ENCODE measurements around the gene SCN11A. TPM values are rescaled to one million over a fixed set of nuclear protein-coding genes. Genes with fewer than 3 reads are reported as not detected.

The SCN11A gene
- total and polyA plus RNA-seq, 2 of the 13 experiments (the other 11 are each of a cell fraction or from before 2014, with no cell fraction given), result 0.02 to 0.11 TPM

DNA sequence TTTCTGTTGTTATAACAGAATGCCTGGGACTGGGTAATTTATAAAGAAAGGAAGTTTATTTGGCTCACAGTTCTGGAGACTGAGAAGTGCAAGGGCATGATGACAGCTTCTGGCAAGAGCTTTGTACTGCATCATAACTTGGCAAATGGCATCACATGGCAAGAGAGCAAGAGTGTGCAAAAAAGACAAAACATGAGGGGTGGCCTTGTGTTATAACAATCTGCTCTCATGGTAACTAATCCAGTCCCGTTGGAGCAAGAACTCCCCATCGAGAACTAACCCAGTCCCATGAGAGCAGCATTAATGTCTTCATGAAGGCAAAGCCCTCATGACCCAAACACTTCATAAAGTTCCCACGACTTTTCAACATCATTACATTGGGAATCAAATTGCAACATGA, 23.2 kb downstream of the SCN11A start (continued):
- TF ChIP-seq, protein P1, sequence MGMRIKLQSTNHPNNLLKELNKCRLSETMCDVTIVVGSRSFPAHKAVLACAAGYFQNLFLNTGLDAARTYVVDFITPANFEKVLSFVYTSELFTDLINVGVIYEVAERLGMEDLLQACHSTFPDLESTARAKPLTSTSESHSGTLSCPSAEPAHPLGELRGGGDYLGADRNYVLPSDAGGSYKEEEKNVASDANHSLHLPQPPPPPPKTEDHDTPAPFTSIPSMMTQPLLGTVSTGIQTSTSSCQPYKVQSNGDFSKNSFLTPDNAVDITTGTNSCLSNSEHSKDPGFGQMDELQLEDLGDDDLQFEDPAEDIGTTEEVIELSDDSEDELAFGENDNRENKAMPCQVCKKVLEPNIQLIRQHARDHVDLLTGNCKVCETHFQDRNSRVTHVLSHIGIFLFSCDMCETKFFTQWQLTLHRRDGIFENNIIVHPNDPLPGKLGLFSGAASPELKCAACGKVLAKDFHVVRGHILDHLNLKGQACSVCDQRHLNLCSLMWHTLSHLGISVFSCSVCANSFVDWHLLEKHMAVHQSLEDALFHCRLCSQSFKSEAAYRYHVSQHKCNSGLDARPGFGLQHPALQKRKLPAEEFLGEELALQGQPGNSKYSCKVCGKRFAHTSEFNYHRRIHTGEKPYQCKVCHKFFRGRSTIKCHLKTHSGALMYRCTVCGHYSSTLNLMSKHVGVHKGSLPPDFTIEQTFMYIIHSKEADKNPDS (CRISPR knock-in tag; IDR thresholded peaks at IDR 0.05), result no peak
- TF ChIP-seq, protein P2, sequence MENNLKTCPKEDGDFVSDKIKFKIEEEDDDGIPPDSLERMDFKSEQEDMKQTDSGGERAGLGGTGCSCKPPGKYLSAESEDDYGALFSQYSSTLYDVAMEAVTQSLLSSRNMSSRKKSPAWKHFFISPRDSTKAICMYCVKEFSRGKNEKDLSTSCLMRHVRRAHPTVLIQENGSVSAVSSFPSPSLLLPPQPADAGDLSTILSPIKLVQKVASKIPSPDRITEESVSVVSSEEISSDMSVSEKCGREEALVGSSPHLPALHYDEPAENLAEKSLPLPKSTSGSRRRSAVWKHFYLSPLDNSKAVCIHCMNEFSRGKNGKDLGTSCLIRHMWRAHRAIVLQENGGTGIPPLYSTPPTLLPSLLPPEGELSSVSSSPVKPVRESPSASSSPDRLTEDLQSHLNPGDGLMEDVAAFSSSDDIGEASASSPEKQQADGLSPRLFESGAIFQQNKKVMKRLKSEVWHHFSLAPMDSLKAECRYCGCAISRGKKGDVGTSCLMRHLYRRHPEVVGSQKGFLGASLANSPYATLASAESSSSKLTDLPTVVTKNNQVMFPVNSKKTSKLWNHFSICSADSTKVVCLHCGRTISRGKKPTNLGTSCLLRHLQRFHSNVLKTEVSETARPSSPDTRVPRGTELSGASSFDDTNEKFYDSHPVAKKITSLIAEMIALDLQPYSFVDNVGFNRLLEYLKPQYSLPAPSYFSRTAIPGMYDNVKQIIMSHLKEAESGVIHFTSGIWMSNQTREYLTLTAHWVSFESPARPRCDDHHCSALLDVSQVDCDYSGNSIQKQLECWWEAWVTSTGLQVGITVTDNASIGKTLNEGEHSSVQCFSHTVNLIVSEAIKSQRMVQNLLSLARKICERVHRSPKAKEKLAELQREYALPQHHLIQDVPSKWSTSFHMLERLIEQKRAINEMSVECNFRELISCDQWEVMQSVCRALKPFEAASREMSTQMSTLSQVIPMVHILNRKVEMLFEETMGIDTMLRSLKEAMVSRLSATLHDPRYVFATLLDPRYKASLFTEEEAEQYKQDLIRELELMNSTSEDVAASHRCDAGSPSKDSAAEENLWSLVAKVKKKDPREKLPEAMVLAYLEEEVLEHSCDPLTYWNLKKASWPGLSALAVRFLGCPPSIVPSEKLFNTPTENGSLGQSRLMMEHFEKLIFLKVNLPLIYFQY (CRISPR knock-in tag; IDR thresholded peaks at IDR 0.05; ENCODE audit: borderline replicate concordance), result no peak
- TF ChIP-seq, protein P3, sequence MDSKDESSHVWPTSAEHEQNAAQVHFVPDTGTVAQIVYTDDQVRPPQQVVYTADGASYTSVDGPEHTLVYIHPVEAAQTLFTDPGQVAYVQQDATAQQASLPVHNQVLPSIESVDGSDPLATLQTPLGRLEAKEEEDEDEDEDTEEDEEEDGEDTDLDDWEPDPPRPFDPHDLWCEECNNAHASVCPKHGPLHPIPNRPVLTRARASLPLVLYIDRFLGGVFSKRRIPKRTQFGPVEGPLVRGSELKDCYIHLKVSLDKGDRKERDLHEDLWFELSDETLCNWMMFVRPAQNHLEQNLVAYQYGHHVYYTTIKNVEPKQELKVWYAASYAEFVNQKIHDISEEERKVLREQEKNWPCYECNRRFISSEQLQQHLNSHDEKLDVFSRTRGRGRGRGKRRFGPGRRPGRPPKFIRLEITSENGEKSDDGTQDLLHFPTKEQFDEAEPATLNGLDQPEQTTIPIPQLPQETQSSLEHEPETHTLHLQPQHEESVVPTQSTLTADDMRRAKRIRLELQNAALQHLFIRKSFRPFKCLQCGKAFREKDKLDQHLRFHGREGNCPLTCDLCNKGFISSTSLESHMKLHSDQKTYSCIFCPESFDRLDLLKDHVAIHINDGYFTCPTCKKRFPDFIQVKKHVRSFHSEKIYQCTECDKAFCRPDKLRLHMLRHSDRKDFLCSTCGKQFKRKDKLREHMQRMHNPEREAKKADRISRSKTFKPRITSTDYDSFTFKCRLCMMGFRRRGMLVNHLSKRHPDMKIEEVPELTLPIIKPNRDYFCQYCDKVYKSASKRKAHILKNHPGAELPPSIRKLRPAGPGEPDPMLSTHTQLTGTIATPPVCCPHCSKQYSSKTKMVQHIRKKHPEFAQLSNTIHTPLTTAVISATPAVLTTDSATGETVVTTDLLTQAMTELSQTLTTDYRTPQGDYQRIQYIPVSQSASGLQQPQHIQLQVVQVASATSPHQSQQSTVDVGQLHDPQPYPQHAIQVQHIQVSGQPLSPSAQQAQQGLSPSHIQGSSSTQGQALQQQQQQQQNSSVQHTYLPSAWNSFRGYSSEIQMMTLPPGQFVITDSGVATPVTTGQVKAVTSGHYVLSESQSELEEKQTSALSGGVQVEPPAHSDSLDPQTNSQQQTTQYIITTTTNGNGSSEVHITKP (CRISPR knock-in tag; IDR thresholded peaks at IDR 0.05; ENCODE audit: low read depth), result no peak
- TF ChIP-seq, protein P4, sequence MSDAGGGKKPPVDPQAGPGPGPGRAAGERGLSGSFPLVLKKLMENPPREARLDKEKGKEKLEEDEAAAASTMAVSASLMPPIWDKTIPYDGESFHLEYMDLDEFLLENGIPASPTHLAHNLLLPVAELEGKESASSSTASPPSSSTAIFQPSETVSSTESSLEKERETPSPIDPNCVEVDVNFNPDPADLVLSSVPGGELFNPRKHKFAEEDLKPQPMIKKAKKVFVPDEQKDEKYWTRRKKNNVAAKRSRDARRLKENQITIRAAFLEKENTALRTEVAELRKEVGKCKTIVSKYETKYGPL (CRISPR knock-in tag; IDR thresholded peaks at IDR 0.05), result no peak
